GM21576 (cell line): ENCODE results near the gene XRCC1.
A peak's percentile ranks its signal among the peaks of the same experiment; 100 is the strongest.
"Not testable (repeated sequence)": the region's sequence is repeated elsewhere in the genome, so short reads cannot be mapped to it uniquely, and the experiment has no call there.

Experiments used
- ATAC-seq: cut with Tn5 transposase; IDR thresholded peaks from one replicate; pipeline ENCODE4 v1.9.1; 2021; ENCODE audit warnings: mild to moderate bottlenecking, moderate library complexity; ENCODE audit not compliant: unreplicated experiment

The XRCC1 gene

GRCh38 chr19:43548706-43549105 is 26.6 kb downstream of the XRCC1 start:
- ATAC-seq, result no peak

- ATAC-seq, result not testable (repeated sequence)
Observed at GRCh38 chr19:43547926-43548325, 27.4 kb downstream of the XRCC1 start.

DNA sequence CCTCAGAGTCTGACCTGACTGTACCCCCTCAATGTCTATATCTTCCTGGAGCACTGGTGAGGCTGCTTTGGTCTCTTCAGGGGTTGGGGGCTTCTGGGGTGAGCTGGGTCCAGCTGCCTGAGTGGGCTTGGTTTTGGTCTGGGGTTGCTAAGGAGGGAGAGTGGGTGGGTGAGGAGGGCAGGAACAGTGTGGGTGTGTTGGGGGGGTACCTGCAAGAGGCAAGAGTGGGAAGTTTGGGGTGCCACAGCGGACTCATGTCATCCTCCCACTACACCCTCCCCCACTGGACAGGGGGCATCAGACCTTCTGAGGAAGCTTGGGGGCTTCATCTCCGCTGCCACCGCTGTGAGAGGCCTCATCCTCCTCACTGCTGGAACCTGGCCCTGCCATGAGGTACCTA is 28.7 kb downstream of the XRCC1 start:
- no peak for ATAC-seq

- no peak for ATAC-seq
Observed at GRCh38 chr19:43545981-43546380, 29.3 kb downstream of the XRCC1 start.

- no peak for ATAC-seq
Observed at GRCh38 chr19:43545276-43545675, 30.1 kb downstream of the XRCC1 start.

DNA sequence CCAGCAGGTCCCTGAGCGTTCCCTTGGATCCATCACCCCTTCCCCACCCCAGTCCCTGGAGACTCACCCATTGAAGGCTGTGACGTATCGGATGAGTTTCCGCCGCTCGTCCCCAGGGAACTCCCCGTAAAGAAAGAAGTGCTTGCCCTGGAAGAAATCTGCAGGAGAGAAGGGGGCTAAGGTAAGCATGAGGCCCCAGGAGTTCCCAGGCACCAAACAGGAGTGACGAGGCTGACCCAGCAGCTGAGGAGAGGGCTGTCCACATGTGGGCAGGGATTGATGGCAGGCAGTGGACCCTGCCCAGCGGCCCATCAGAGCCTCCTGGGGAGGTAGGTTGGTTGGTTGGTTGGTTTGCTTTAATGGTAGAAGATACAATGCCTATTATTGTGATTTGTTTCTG is 31.2 kb downstream of the XRCC1 start:
- no peak for ATAC-seq

- no peak for ATAC-seq
Observed at GRCh38 chr19:43541920-43542650, 33.2 kb downstream of the XRCC1 start.

DNA sequence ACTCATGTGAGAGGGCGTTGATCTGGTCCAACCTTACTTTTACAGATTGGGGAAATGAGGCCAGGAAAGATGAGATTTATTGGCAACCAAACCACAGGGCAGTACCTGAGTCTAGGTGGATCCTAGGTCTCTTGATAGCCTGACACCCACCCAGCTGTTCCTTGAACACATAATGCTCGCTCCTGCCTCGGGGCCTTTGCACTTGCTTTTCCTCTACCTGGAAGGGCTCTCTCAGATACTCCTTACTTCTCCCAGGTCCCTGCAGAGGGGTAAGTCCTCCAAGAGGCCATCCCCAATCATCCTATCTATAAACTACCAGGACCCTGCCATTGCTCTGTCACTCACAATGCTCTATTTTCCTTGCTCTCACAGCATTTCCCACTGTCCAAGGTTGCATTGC is 34.9 kb downstream of the XRCC1 start:
- no peak for ATAC-seq

DNA sequence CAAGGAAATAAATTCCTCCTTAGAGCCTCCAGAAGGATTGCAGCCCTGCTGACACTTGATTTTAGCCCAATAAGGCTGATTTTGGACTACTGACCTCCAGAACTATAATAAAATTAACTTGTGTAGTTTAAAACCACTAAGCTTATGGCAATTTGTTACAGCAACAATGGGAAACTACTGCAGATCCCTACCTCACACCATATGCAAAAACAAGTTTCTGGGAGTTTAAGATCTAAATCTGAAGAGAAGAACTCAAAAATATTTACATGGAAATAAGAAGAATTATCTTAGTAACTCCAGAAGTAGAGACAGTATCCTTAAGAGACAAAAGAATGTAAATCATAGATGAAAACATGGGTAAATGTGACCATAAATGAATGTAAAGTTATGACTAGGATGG is 36.4 kb downstream of the XRCC1 start:
- no peak for ATAC-seq

GRCh38 chr19:43534816-43535761 is 40.2 kb downstream of the XRCC1 start:
- no peak for ATAC-seq

DNA sequence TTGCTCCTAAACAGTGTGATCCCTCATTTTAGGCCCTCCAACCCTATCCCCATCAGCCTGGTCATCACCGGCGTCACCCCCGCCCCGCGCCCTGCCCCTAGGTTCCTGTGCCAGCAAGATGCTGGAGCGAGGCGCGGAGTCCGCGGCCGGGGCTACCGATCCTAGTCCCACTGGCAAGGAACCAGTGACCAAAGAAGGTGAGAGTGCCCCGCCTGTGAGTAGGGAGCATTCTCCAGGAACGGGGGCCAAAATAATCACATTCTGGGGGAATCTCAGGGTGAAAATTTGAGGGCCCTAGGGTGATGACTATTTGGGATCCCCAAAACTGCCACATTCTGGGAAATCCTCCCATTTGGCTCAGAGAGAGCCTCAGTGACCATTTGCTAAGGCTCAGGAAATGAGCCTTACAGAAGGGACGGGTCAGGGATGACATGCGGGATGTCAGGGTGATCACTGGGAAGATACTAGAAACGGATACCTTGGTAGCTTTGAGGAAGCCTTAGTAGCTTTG is 41.0 kb downstream of the XRCC1 start:
- no peak for ATAC-seq

- peak; percentile 49 for ATAC-seq
Observed at GRCh38 chr19:43533546-43534304, 41.6 kb downstream of the XRCC1 start.

DNA sequence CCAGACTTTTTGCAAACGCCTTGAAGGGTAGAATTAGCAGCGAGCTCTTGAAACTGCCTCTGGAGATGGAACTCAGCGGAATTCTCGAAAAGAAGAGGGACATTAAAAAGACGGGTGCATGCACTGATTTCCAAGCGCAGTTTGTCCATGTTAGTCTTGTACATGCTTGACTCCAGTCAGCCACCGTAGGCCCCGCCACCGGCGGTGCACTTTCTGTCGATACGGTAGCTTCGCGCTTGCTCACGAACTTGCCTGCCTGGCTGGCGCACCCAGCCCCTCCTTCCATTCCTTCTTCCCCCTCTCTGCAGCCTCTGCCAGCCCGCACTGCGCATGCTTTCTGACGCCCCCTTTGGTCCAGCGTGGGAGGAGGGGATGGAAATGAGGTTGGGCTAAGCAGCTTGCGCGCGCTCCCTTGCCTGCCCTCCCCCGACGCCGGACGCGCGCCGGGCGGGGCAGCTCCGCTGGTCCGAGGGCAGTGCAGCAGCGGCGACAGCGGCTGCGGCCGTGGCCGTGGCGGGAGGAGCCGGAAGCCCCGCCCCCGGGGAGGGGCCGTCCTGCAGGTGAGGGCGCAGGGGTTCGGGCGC is 42.3 kb downstream of the XRCC1 start, which contains the start of gene ZNF575:
TSS of gene ZNF575 (plus strand) at position 227 of the 584 bp plus-strand sequence. CDS start 1,235 bp downstream, outside the sequence.
- ATAC-seq, result peak; percentile 53

GRCh38 chr19:43532571-43532961 is 42.8 kb downstream of the XRCC1 start:
- no peak for ATAC-seq

- ATAC-seq, result no peak
Observed at GRCh38 chr19:43527860-43528622, 47.3 kb downstream of the XRCC1 start.

- peak; percentile 56 for ATAC-seq
Observed at GRCh38 chr19:43526884-43527859, 48.2 kb downstream of the XRCC1 start, which contains the start of gene ETHE1. TSS of gene ETHE1 (minus strand) at chr19:43527201. CDS start at chr19:43527177, 24 bp downstream.

GRCh38 chr19:43525836-43526771 is 49.2 kb downstream of the XRCC1 start:
- ATAC-seq, result no peak
